NCI-H146 treated with DMSO at 0.1 percent for 48 hours (cell line): Measurements from ENCODE around the gene SPACA9.

Experiments
- DNase-seq: peaks from one replicate; lab custom pipeline; 2025; ENCODE audit not compliant: unreplicated experiment; lab: John Stamatoyannopoulos, UW

SPACA9 gene

DNA sequence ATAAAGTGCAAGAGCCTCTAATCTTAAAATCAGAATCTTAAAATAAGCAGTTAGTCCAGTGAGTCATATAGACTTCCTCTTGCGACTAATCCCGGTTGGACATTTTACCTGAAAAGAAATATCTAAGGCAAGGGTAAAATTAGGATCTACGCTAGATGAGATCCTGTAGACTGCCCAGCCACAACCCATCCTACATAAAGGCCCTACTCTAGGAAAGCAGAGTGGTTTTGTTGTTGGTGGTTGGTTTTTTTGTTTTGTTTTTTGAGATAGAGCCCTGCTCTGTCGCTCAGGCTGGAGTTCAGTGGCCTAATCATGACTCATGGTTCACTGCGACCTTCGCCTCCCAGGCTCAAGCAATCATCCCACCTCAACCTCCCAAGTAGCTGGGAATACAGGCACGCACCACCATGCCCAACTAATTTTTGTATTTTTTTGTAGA is 58.8 kb downstream of the SPACA9 start:
- DNase-seq, result no peak

GRCh38 chr9:132939169-132939568 is 60.5 kb downstream of the SPACA9 start:
- no peak for DNase-seq
